Stimulated activated CD4-positive, alpha-beta T cell treated with anti-CD3 and anti-CD28 coated beads, TNF-alpha, amount 100 ng/mL, for 1 hour (primary cell): Measurements from ENCODE around the gene NDOR1.
A peak's percentile ranks its signal among the peaks of the same experiment; 100 is the strongest.

Experiments
- DNase-seq, 3 donors: peaks; one replicate each; pipeline ENCODE4 v3.0.0-alpha.2; 2020; ENCODE audit warnings: low read depth in 3 of 3, low spot score in 1 of 3

Gene NDOR1

GRCh38 chr9:137219757-137220316, 14.3 kb downstream of the NDOR1 start:
- DNase-seq, result no peak

- DNase-seq, result no peak
Measured at GRCh38 chr9:137220317-137221094, 15.0 kb downstream of the NDOR1 start.

GRCh38 chr9:137221095-137221505, 15.6 kb downstream of the NDOR1 start:
- no peak for DNase-seq

GRCh38 chr9:137221506-137222111, 16.1 kb downstream of the NDOR1 start:
- no peak for DNase-seq

- no peak for DNase-seq
Measured at GRCh38 chr9:137222190-137223077, 16.9 kb downstream of the NDOR1 start, which contains the start of gene RNF208. RNF208 (minus strand) TSS chr9:137222240; CDS start chr9:137221212, 1,028 bp downstream.

- DNase-seq, result peak; percentile 97 to 99 (median 97)
Measured at GRCh38 chr9:137223078-137223970, 17.8 kb downstream of the NDOR1 start.

- DNase-seq, result no peak
Measured at GRCh38 chr9:137224830-137225694, 19.6 kb downstream of the NDOR1 start, which contains the start of gene CYSRT1. CYSRT1 (plus strand) TSS chr9:137225174; CDS start chr9:137225622, 448 bp downstream.

GRCh38 chr9:137225699-137226331, 20.3 kb downstream of the NDOR1 start:
- no peak for DNase-seq

GRCh38 chr9:137226338-137227053, 21.0 kb downstream of the NDOR1 start:
- DNase-seq, result no peak

- peak; percentile 57 to 70 (median 64) for DNase-seq
Measured at GRCh38 chr9:137227054-137227852, 21.8 kb downstream of the NDOR1 start, which contains the start of gene RNF224. RNF224 (plus strand) TSS chr9:137227502; CDS start chr9:137228336, 834 bp downstream.

- DNase-seq, result no peak
Measured at GRCh38 chr9:137227853-137228505, 22.5 kb downstream of the NDOR1 start.

GRCh38 chr9:137228506-137228967, 23.0 kb downstream of the NDOR1 start:
- no peak for DNase-seq

- no peak for DNase-seq
Measured at GRCh38 chr9:137228968-137229896, 23.7 kb downstream of the NDOR1 start.

- DNase-seq, result no peak
Measured at GRCh38 chr9:137229903-137230704, 24.6 kb downstream of the NDOR1 start.
